Astrocyte of the cerebellum (primary cell): ENCODE results near the gene URM1.

Experiments
- DNase-seq: peaks from one replicate; pipeline ENCODE4 v3.0.0-alpha.2; 2011; ENCODE audit warnings: low read depth
- H3K4me3 ChIP-seq: 2 replicates; pipeline ENCODE4 v1.5.1; 2011; ENCODE audit warnings: mild to moderate bottlenecking, low read depth, low read length, moderate library complexity
- in situ Hi-C: cut with HindIII; loops from 2 replicates; pipeline ENCODE4 v1.10.0; 2017; ENCODE audit warnings: low sequenced_read_pairs
- TF ChIP-seq, protein P1 (sequence below): IDR thresholded peaks from 2 replicates; pipeline ENCODE4 v1.5.1; 2012; ENCODE audit warnings: low read length, low read depth, moderate library complexity, mild to moderate bottlenecking; ENCODE audit errors: missing control alignments

Gene URM1

DNA sequence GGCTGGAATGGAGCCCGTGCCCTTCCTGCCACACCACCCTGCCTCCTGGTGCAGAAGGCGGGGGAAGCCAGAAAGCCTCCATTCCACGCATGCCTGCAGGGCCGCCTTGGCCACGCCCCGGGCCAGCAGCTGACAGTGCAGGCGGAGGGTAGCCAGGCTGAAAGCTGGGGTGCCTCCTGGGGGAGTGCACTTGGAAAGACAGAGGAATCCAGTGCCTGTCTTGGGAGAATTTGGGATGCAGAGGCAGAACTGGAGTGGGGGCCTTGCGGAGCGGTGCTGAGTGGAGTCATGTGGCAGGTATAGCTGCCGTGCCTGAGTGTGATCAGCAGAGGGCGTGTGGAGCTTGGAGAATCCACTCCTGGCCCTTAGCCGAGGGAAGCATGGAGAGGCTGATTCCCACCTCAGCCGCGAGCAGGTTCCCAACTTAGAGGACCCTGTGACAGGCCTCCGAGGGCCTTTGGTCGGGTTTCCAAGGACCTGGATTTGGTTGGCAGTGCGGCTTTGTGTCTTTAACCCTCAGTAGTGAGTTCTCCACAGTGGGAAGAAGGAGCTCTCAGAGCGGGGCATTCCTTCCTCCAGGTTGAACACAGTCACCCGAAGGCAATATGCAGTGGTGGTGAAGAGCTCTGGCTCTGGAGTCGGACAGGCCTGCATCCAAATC, 9.1 kb upstream of the URM1 start:
- TF ChIP-seq, protein P1, sequence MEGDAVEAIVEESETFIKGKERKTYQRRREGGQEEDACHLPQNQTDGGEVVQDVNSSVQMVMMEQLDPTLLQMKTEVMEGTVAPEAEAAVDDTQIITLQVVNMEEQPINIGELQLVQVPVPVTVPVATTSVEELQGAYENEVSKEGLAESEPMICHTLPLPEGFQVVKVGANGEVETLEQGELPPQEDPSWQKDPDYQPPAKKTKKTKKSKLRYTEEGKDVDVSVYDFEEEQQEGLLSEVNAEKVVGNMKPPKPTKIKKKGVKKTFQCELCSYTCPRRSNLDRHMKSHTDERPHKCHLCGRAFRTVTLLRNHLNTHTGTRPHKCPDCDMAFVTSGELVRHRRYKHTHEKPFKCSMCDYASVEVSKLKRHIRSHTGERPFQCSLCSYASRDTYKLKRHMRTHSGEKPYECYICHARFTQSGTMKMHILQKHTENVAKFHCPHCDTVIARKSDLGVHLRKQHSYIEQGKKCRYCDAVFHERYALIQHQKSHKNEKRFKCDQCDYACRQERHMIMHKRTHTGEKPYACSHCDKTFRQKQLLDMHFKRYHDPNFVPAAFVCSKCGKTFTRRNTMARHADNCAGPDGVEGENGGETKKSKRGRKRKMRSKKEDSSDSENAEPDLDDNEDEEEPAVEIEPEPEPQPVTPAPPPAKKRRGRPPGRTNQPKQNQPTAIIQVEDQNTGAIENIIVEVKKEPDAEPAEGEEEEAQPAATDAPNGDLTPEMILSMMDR, result peak; percentile 85
- in situ Hi-C loops, result no loop called here
- DNase-seq, result peak; percentile 63
- peak overlapping the region; percentile 38 for H3K4me3 ChIP-seq

- DNase-seq, result no peak
- in situ Hi-C loops, result no loop called here
- TF ChIP-seq, protein P1, result no peak
- H3K4me3 ChIP-seq, result no peak overlapping the region
These were observed 8.4 kb upstream of the URM1 start for GRCh38 chr9:128362774-128363173.

GRCh38 chr9:128365525-128365924, 5.6 kb upstream of the URM1 start:
- in situ Hi-C loops, result no loop called here
- DNase-seq, result no peak
- no peak overlapping the region for H3K4me3 ChIP-seq
- TF ChIP-seq, protein P1, result no peak

GRCh38 chr9:128369024-128369706, 2.0 kb upstream of the URM1 start:
- no peak overlapping the region for H3K4me3 ChIP-seq
- TF ChIP-seq, protein P1, result no peak
- in situ Hi-C loops, result no loop called here
- DNase-seq, result no peak

GRCh38 chr9:128370367-128370751, 815 bp upstream of the URM1 start:
- no peak for DNase-seq
- TF ChIP-seq, protein P1, result no peak
- in situ Hi-C loops, result no loop called here
- peak overlapping the region; percentile 90 for H3K4me3 ChIP-seq

DNA sequence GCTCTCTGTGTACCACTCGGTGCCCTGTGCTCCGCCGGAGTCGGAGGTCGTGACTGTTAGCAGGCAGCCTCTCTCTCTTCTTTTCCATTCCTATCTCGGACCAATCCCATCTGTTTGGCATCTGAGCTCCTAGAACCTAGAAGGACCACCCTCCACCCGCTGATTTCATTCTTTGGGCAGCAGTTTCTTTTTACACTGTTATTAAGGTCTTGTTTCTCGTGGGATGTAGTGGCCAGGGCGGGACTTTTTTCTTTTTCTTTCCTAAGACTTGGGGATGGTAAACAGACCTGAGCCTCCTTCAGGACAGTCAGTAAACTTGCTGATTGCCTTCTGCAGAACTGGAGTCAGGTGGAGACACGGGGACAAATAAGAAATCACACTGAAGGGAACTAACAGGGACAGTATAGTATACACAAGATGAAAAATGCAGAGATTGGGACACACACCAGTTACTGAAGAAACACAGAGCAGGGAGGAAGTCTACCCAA, 500 bp downstream of the URM1 start:
- TF ChIP-seq, protein P1, result no peak
- in situ Hi-C loops, result no loop called here
- DNase-seq, result no peak
- H3K4me3 ChIP-seq, result peak overlapping the region; percentile 90
